Progenitor cell of endocrine pancreas (in vitro differentiated cells): ENCODE measurements around the gene SAMD4A. TPM values are rescaled to one million over a fixed set of nuclear protein-coding genes. Genes with fewer than 3 reads are reported as not detected.

ENCODE experiments used
- DNase-seq: peaks from one replicate; pipeline ENCODE4 v3.0.0; 2021; ENCODE audit warnings: low spot score; ENCODE audit not compliant: unreplicated experiment
- H3K27ac Mint-ChIP-seq: 2 replicates; pipeline ENCODE4 v1.8.0; 2021; ENCODE audit warnings: mild to moderate bottlenecking, moderate library complexity, mixed read lengths
- H3K27me3 Mint-ChIP-seq: 2 replicates; pipeline ENCODE4 v1.8.0; 2021; ENCODE audit warnings: mixed read lengths
- H3K36me3 Mint-ChIP-seq: 2 replicates; pipeline ENCODE4 v1.8.0; 2022; ENCODE audit warnings: mixed read lengths; ENCODE audit not compliant: insufficient read depth
- H3K4me1 Mint-ChIP-seq: 2 replicates; pipeline ENCODE4 v1.8.0; 2021; ENCODE audit warnings: low read depth, mixed read lengths
- H3K4me3 Mint-ChIP-seq: 2 replicates; pipeline ENCODE4 v1.8.0; 2021; ENCODE audit warnings: low read depth, mild to moderate bottlenecking, moderate library complexity, mixed read lengths
- H3K9me3 Mint-ChIP-seq: 2 replicates; pipeline ENCODE4 v1.8.0; 2021; ENCODE audit warnings: low read depth, mixed read lengths
- total RNA-seq: library from RNA; stranded (reverse); gene quantifications from 2 replicates; pipeline ENCODE4 v1.2.1, GENCODE V29; 2021
- TF ChIP-seq, protein P1 (sequence below): fragments of 200-600 bp; sonication (generic); IDR thresholded peaks from one replicate; pipeline ENCODE4 v1.5.0; 2021; ENCODE audit warnings: antibody characterized with exemption, mild to moderate bottlenecking; ENCODE audit not compliant: unreplicated experiment

SAMD4A gene
- total RNA-seq, 1 donor from 2014 or later = 9.1 TPM

DNA sequence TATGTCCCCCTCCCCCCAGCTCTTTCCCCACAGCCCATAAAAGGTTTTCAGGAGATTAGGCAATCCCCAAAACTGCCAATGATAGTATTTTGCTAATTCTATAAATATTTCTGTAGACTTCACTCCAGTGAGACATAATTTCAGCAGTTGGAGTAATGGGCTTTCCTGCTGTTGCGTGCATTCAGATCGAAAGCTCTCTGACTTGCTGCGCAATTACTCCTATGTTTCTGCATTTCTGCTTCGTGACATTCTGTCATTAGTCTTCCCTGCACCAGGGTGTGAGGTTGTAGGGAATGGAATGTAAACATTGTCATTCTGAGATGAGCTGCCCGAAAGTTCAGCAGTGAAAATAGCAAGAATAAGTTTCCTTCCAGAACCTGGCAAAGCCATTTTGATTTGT, 58.2 kb downstream of the SAMD4A start:
- H3K4me3 Mint-ChIP-seq = peak overlapping the region; percentile 14
- no peaks in the 10 kb centered on the region for H3K27me3 Mint-ChIP-seq
- peaks cover 27% of the 10 kb centered on the region for H3K4me1 Mint-ChIP-seq
- peak overlapping the region; percentile 74 for H3K27ac Mint-ChIP-seq
- TF ChIP-seq, protein P1, sequence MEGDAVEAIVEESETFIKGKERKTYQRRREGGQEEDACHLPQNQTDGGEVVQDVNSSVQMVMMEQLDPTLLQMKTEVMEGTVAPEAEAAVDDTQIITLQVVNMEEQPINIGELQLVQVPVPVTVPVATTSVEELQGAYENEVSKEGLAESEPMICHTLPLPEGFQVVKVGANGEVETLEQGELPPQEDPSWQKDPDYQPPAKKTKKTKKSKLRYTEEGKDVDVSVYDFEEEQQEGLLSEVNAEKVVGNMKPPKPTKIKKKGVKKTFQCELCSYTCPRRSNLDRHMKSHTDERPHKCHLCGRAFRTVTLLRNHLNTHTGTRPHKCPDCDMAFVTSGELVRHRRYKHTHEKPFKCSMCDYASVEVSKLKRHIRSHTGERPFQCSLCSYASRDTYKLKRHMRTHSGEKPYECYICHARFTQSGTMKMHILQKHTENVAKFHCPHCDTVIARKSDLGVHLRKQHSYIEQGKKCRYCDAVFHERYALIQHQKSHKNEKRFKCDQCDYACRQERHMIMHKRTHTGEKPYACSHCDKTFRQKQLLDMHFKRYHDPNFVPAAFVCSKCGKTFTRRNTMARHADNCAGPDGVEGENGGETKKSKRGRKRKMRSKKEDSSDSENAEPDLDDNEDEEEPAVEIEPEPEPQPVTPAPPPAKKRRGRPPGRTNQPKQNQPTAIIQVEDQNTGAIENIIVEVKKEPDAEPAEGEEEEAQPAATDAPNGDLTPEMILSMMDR = no peak
- H3K9me3 Mint-ChIP-seq = no peaks in the 10 kb centered on the region
- DNase-seq = no peak
- H3K36me3 Mint-ChIP-seq = no peaks in the 10 kb centered on the region

DNA sequence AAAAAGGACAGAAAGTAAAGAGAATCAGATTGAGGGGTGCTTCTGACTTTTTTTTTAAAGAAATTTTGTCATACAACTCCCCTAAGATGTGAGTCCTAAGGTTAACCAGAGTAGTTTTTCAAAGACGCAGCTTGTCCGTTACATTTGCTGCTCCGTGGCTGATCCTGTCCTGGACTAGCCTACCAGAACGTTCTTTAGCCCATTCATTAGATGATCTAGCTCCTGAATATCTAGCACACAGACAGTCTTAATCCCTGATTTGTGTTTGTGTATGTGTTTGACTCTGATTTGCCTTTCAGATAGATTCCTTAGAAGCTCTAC, 60.3 kb downstream of the SAMD4A start:
- Mint-ChIP-seq H3K9me3 (no peaks in the 10 kb centered on the region), H3K4me1 (peaks cover 27% of the 10 kb centered on the region), H3K4me3 (no peak overlapping the region), H3K27me3 (no peaks in the 10 kb centered on the region), H3K36me3 (no peaks in the 10 kb centered on the region), H3K27ac (peak overlapping the region; percentile 6)
- TF ChIP-seq, protein P1 = no peak
- DNase-seq = no peak

DNA sequence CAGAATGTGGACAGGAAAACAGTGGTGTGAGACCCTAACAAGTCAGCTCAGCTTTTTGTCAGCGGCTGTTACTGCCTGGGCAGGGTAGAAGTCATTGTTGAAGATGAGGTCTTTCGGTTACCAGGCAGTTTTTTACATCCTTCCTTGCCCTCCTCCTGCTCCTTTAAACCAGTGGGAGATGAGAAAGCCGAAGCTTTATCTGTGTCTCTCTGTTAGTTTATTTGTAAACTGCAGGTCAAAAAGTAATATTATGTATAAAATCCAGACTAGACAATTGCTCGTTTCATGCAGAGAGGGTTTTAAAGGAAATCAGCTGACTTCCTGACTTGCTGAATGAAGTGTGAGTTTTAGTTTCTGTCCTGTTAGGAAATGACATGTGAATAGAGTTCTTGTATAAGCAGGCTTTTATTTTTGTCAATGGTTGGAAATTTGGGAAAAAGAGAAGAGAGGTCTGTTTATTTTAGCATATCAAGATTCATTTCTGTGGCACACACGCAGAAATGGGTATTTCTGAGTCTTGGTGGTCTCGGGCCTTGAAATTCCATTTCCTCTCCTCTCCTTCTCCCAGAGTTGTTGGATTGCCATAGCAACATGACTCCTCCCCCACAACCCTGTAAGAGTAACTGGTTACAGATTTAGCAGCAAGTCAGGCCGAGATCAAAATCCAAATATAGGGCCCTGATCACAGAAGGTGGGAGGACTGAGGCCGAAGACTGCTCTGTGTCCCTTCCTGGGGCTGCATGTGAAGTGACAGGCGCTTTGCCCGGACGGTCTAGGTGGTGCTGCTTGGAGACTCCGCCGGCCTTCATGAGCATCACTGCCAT, 60.8 kb downstream of the SAMD4A start:
- H3K4me3 Mint-ChIP-seq = no peak overlapping the region
- H3K27ac Mint-ChIP-seq = peak overlapping the region; percentile 9
- no peaks in the 10 kb centered on the region for H3K27me3 Mint-ChIP-seq
- H3K9me3 Mint-ChIP-seq = peaks cover 4% of the 10 kb centered on the region
- peaks cover 27% of the 10 kb centered on the region for H3K4me1 Mint-ChIP-seq
- DNase-seq = no peak
- TF ChIP-seq, protein P1 = no peak
- no peaks in the 10 kb centered on the region for H3K36me3 Mint-ChIP-seq

DNA sequence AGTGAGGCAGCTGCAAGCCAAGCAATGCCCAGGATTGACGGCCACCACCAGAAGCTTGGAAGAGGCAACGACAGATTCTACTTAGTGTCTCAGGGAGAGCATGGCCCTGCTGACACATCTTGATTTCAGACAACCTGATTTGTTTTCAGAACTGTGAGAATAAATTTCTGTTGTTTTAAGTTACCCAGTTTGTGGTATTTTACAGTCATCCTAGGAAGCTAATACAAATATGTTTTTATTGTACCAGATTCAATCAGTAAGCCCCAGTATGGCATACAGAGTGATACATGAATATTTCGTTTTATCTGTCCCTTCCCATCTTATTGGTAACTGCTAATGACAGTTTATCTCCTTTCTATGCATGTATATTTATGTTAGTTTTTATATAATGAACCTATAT, 62.3 kb downstream of the SAMD4A start:
- peaks cover 25% of the 10 kb centered on the region for H3K4me1 Mint-ChIP-seq
- no peaks in the 10 kb centered on the region for H3K36me3 Mint-ChIP-seq
- TF ChIP-seq, protein P1 = no peak
- H3K9me3 Mint-ChIP-seq = peaks cover 4% of the 10 kb centered on the region
- no peak for DNase-seq
- no peaks in the 10 kb centered on the region for H3K27me3 Mint-ChIP-seq
- H3K4me3 Mint-ChIP-seq = no peak overlapping the region
- H3K27ac Mint-ChIP-seq = no peak overlapping the region

DNA sequence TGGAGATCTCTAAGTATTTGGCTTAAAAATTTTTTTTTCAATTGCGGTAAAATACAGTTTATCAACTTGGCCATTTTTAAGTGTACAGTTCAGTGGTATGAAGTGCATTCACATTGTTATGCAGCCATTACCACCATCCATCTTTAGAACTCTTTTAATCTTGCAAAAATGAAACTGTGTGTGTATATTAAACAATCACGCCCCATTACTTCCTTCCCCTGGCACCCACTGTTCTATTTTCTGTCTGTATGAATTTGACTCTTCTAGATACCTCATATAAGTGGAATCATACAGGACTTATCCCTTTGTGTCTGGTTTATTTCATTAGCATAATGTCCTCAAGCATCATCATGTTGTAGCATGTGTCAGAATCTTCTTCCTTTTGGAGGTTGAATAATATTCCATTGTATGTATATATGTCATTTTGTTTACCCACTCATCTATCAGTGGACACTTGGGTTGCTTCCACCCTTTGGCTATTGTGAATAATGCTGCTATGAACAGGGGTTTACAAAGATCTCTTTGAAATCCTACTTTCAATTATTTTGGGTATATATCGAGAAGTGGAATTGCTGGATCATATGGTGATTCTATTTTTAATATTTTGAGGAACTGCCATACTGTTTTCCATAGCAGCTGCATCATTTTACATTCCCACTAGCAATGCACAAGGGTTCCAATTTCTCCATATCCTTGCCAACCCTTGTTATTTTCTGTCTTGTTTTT, 62.9 kb downstream of the SAMD4A start:
- no peak overlapping the region for H3K4me3 Mint-ChIP-seq
- DNase-seq = no peak
- no peaks in the 10 kb centered on the region for H3K36me3 Mint-ChIP-seq
- no peaks in the 10 kb centered on the region for H3K27me3 Mint-ChIP-seq
- TF ChIP-seq, protein P1 = no peak
- H3K4me1 Mint-ChIP-seq = peaks cover 21% of the 10 kb centered on the region
- H3K27ac Mint-ChIP-seq = no peak overlapping the region
- peaks cover 4% of the 10 kb centered on the region for H3K9me3 Mint-ChIP-seq
